Neuron (in vitro differentiated cells): ENCODE results near the gene CNDP2.
"Not testable (repeated sequence)": the region's sequence is repeated elsewhere in the genome, so short reads cannot be mapped to it uniquely, and the experiment has no call there.

Source experiments
- H2AFZ ChIP-seq: one replicate; pipeline ENCODE4 v1.6.1; 2013; ENCODE audit warnings: low read depth, mild to moderate bottlenecking, inconsistent platforms, low read length, moderate library complexity
- H3K27me3 ChIP-seq: one replicate; pipeline ENCODE4 v1.6.1; 2013; ENCODE audit warnings: low read length; ENCODE audit not compliant: insufficient read depth
- H3K36me3 ChIP-seq: one replicate; pipeline ENCODE4 v1.6.1; 2013; ENCODE audit warnings: low read length; ENCODE audit not compliant: insufficient read depth
- H3K4me1 ChIP-seq: one replicate; pipeline ENCODE4 v1.6.1; 2013; ENCODE audit warnings: low read length; ENCODE audit not compliant: insufficient read depth
- H3K4me3 ChIP-seq: 2 replicates; pipeline ENCODE4 v1.5.1; 2013; ENCODE audit warnings: mild to moderate bottlenecking, low read length, moderate library complexity
- H3K9me3 ChIP-seq: one replicate; pipeline ENCODE4 v1.6.1; 2013; ENCODE audit warnings: low read length

CNDP2 gene

GRCh38 chr18:74547860-74548259 lies 51.7 kb downstream of the CNDP2 start:
- Histone ChIP-seq H2AFZ (no peak overlapping the region), H3K9me3 (no peaks in the 10 kb centered on the region), H3K36me3 (no peaks in the 10 kb centered on the region), H3K4me1 (peaks cover 7% of the 10 kb centered on the region), H3K27me3 (no peaks in the 10 kb centered on the region), H3K4me3 (no peak overlapping the region)

GRCh38 chr18:74549591-74550104 lies 53.5 kb downstream of the CNDP2 start:
- H3K4me3 ChIP-seq = no peak overlapping the region

GRCh38 chr18:74550886-74551285 lies 54.7 kb downstream of the CNDP2 start:
- Histone ChIP-seq H3K27me3 (no peaks in the 10 kb centered on the region), H3K9me3 (no peaks in the 10 kb centered on the region), H3K36me3 (no peaks in the 10 kb centered on the region), H3K4me3 (no peak overlapping the region), H3K4me1 (peaks cover 7% of the 10 kb centered on the region), H2AFZ (no peak overlapping the region)

More at GRCh38 chr18:74549591-74550104, 53.5 kb downstream of the CNDP2 start:
- H3K36me3 ChIP-seq = no peaks in the 10 kb centered on the region
- H3K4me1 ChIP-seq = peaks cover 7% of the 10 kb centered on the region
- H2AFZ ChIP-seq = no peak overlapping the region
- no peaks in the 10 kb centered on the region for H3K9me3 ChIP-seq
- H3K27me3 ChIP-seq = no peaks in the 10 kb centered on the region

GRCh38 chr18:74551452-74551851 lies 55.3 kb downstream of the CNDP2 start:
- Histone ChIP-seq H3K4me1 (peaks cover 7% of the 10 kb centered on the region), H2AFZ (no peak overlapping the region), H3K27me3 (no peaks in the 10 kb centered on the region), H3K9me3 (no peaks in the 10 kb centered on the region), H3K4me3 (no peak overlapping the region), H3K36me3 (no peaks in the 10 kb centered on the region)

GRCh38 chr18:74551936-74552555 lies 55.9 kb downstream of the CNDP2 start:
- Histone ChIP-seq H3K9me3 (no peaks in the 10 kb centered on the region), H3K27me3 (no peaks in the 10 kb centered on the region), H3K36me3 (no peaks in the 10 kb centered on the region)

GRCh38 chr18:74556126-74556525 lies 60.0 kb downstream of the CNDP2 start:
- Histone ChIP-seq H2AFZ (no peak overlapping the region), H3K4me1 (peaks cover 7% of the 10 kb centered on the region), H3K4me3 (no peak overlapping the region), H3K9me3 (no peaks in the 10 kb centered on the region), H3K27me3 (no peaks in the 10 kb centered on the region), H3K36me3 (no peaks in the 10 kb centered on the region)

More at GRCh38 chr18:74551936-74552555, 55.9 kb downstream of the CNDP2 start:
- Histone ChIP-seq H3K4me3 (no peak overlapping the region), H3K4me1 (peaks cover 7% of the 10 kb centered on the region), H2AFZ (no peak overlapping the region)

GRCh38 chr18:74558096-74558495 lies 61.9 kb downstream of the CNDP2 start:
- Histone ChIP-seq H3K9me3 (no peaks in the 10 kb centered on the region), H2AFZ (no peak overlapping the region), H3K27me3 (no peaks in the 10 kb centered on the region), H3K36me3 (no peaks in the 10 kb centered on the region), H3K4me3 (no peak overlapping the region), H3K4me1 (no peaks in the 10 kb centered on the region)

GRCh38 chr18:74562131-74562730 lies 66.1 kb downstream of the CNDP2 start:
- H3K27me3 ChIP-seq = no peaks in the 10 kb centered on the region
- no peak overlapping the region for H3K4me3 ChIP-seq

GRCh38 chr18:74562775-74563174 lies 66.6 kb downstream of the CNDP2 start:
- H3K4me3 ChIP-seq = no peak overlapping the region
- no peaks in the 10 kb centered on the region for H3K27me3 ChIP-seq
- H3K4me1 ChIP-seq = no peaks in the 10 kb centered on the region
- H2AFZ ChIP-seq = no peak overlapping the region
- H3K36me3 ChIP-seq = no peaks in the 10 kb centered on the region
- no peaks in the 10 kb centered on the region for H3K9me3 ChIP-seq

More at GRCh38 chr18:74562131-74562730, 66.1 kb downstream of the CNDP2 start:
- no peak overlapping the region for H2AFZ ChIP-seq
- no peaks in the 10 kb centered on the region for H3K4me1 ChIP-seq
- no peaks in the 10 kb centered on the region for H3K9me3 ChIP-seq
- no peaks in the 10 kb centered on the region for H3K36me3 ChIP-seq

- no peaks in the 10 kb centered on the region for H3K36me3 ChIP-seq
Observed at GRCh38 chr18:74563999-74564398, 67.8 kb downstream of the CNDP2 start.

GRCh38 chr18:74565164-74565563 lies 69.0 kb downstream of the CNDP2 start:
- H3K4me1 ChIP-seq, H3K9me3 ChIP-seq, H3K27me3 ChIP-seq, H3K36me3 ChIP-seq, H2AFZ ChIP-seq, H3K4me3 ChIP-seq: not testable (repeated sequence)

More at GRCh38 chr18:74563999-74564398, 67.8 kb downstream of the CNDP2 start:
- Histone ChIP-seq H3K9me3 (no peaks in the 10 kb centered on the region), H3K4me3 (no peak overlapping the region), H2AFZ (no peak overlapping the region), H3K4me1 (no peaks in the 10 kb centered on the region), H3K27me3 (no peaks in the 10 kb centered on the region)

GRCh38 chr18:74565993-74566392 lies 69.8 kb downstream of the CNDP2 start:
- not testable (repeated sequence) for H2AFZ ChIP-seq, H3K4me3 ChIP-seq, H3K9me3 ChIP-seq, H3K27me3 ChIP-seq, H3K4me1 ChIP-seq, H3K36me3 ChIP-seq

- Histone ChIP-seq H3K4me1 (no peaks in the 10 kb centered on the region), H3K9me3 (no peaks in the 10 kb centered on the region), H3K36me3 (no peaks in the 10 kb centered on the region), H2AFZ (no peak overlapping the region), H3K4me3 (no peak overlapping the region), H3K27me3 (peaks cover 4% of the 10 kb centered on the region)
Observed at GRCh38 chr18:74567822-74568221, 71.7 kb downstream of the CNDP2 start.
